ENCODE measurements around the gene TTN. TPM values are rescaled to one million over a fixed set of nuclear protein-coding genes. Genes with fewer than 3 reads are reported as not detected.

TTN gene
- total and polyA plus RNA-seq, 2 of the 8 experiments (the other 6 are each of a cell fraction or from before 2014, with no cell fraction given) = 0.30 to 9.7 TPM

- TF ChIP-seq CTCF (IDR thresholded peaks at IDR 0.05; ENCODE audit: control extremely low read depth in 1 of 3, insufficient read depth in 1 of 3, low read depth in 1 of 3, low read length in 3 of 3) = no peak
- no peak for TF ChIP-seq SP2 (IDR thresholded peaks at IDR 0.05; ENCODE audit: low read length)
Observed at GRCh38 chr2:178589335-178589734, 217.9 kb downstream of the TTN start (continued).

Data from H1 (cell line).